Adrenal gland (tissue), 5 donors: Measurements from ENCODE around the gene LPP.

ENCODE experiments used
- CTCF ChIP-seq, 6 experiments: fragments of 450-650 bp in 4 of 6; fragments of 200-600 bp in 2 of 6; sonication (generic) in 1 of 6; IDR thresholded peaks; 1 replicate in 5 of 6; 2 replicates in 1 of 6; pipeline versions ENCODE4 v1.5.1 to v1.8.0; 2016 to 2021; ENCODE audit warnings: antibody characterized with exemption in 6 of 6, mild to moderate bottlenecking in 2 of 6, moderate library complexity in 1 of 6
- POLR2A ChIP-seq, 2 donors: fragments of 450-650 bp; IDR thresholded peaks; one replicate each; pipeline ENCODE4 v1.6.1; 2017; ENCODE audit warnings: antibody characterized with exemption in 2 of 2, mild to moderate bottlenecking in 2 of 2, moderate library complexity in 1 of 2
- donor health status: DM: no; HTN: no; CAD: no.

DNA sequence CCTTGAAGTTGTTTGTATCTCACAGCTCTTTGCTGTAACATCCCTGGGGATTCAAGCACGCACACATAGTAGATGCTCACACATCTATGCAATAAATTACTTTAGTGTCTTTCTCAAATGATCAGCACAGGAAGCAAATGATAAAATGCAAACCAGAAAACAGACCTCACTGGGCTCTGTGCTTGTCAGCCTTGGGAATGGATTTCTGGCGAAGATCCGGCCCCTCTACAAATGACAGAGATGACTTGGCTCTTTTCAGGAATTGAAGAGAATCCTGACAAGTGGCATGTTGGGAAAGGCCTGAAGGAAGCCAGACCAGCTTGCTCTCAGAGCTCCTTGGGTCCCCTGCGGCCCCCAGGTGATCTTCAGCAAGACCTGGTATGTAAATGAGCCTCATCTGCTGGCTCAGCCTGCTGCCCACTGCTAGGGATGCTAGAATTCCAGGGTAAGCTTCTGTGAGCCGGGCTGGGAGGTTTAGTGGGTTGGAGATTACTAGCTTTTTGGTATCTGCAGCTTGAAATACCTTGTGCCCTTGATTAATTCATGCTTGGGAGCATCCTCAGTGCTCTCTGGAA lies 54.1 kb downstream of the LPP start:
- no peak for TF ChIP-seq CTCF (IDR thresholded peaks at IDR 0.05)
- TF ChIP-seq POLR2A (IDR thresholded peaks at IDR 0.05), result no peak
